HepG2 (cell line): Measurements from ENCODE around the gene TAP1. TPM values are rescaled to one million over a fixed set of nuclear protein-coding genes. Genes with fewer than 3 reads are reported as not detected.

Experiments used
- CBX5 ChIP-seq: sonication (generic); formaldehyde crosslinking; IDR thresholded peaks from 2 replicates; pipeline ENCODE4 v1.4.0; 2020; ENCODE audit warnings: missing genetic modification reagents, borderline replicate concordance
- GMEB2 ChIP-seq: IDR thresholded peaks from 2 replicates; pipeline ENCODE4 v1.6.1; 2016; ENCODE audit warnings: missing biosample characterization, missing genetic modification reagents, low read depth
- HNF4G ChIP-seq, 2 experiments: sonication (generic) in 1 of 2; formaldehyde crosslinking in 1 of 2; IDR thresholded peaks; 2 replicates each; pipeline versions ENCODE4 v1.4.0 to v1.6.1; 2011 to 2020; ENCODE audit warnings: borderline replicate concordance in 2 of 2, low read depth in 2 of 2, mild to moderate bottlenecking in 2 of 2, low read length in 1 of 2, missing genetic modification reagents in 1 of 2, moderate library complexity in 1 of 2
- IKZF5 ChIP-seq: IDR thresholded peaks from 2 replicates; pipeline ENCODE4 v1.6.1; 2018; ENCODE audit warnings: missing genetic modification reagents, mild to moderate bottlenecking, missing compliant biosample characterization
- KIAA2018 ChIP-seq: sonication (generic); formaldehyde crosslinking; IDR thresholded peaks from 2 replicates; pipeline ENCODE4 v1.5.0; 2020; ENCODE audit warnings: mild to moderate bottlenecking, missing genetic modification reagents, borderline replicate concordance
- MAF1 ChIP-seq: sonication (generic); formaldehyde crosslinking; IDR thresholded peaks from 2 replicates; pipeline ENCODE4 v1.5.0; 2020; ENCODE audit warnings: missing genetic modification reagents, borderline replicate concordance
- SKIL ChIP-seq: sonication (generic); formaldehyde crosslinking; IDR thresholded peaks from 2 replicates; pipeline ENCODE4 v1.8.0; 2022; ENCODE audit warnings: missing genetic modification reagents, mild to moderate bottlenecking, moderate library complexity, borderline replicate concordance
- TBX2 ChIP-seq: sonication (generic); formaldehyde crosslinking; IDR thresholded peaks from 2 replicates; pipeline ENCODE4 v1.5.0; 2020; ENCODE audit warnings: missing genetic modification reagents, mild to moderate bottlenecking, borderline replicate concordance
- YY1 ChIP-seq: IDR thresholded peaks from 2 replicates; pipeline ENCODE4 v1.6.1; 2011; ENCODE audit warnings: low read length, low read depth, moderate library complexity, mild to moderate bottlenecking; ENCODE audit not compliant: insufficient read depth, insufficient replicate concordance
- ZNF230 ChIP-seq: sonication (generic); formaldehyde crosslinking; IDR thresholded peaks from 2 replicates; pipeline ENCODE4 v1.4.0; 2020; ENCODE audit warnings: mild to moderate bottlenecking, missing genetic modification reagents
- ZNF274 ChIP-seq: sonication (generic); formaldehyde crosslinking; IDR thresholded peaks from 2 replicates; pipeline ENCODE4 v1.5.1; 2020; ENCODE audit warnings: mild to moderate bottlenecking, missing genetic modification reagents
- ZNF737 ChIP-seq: sonication (generic); formaldehyde crosslinking; IDR thresholded peaks from 2 replicates; pipeline ENCODE4 v1.5.0; 2020; ENCODE audit warnings: missing genetic modification reagents, mild to moderate bottlenecking, borderline replicate concordance
- polyA plus RNA-seq, 8 experiments: library from polyadenylated mRNA; depleted of rRNA in 3 of 8; stranded (reverse) in 7 of 8; unstranded in 1 of 8; fragments of >200 nt; fragmentation: Illumina TruSeq in 4 of 8; extraction: Trizol in 4 of 8; gene quantifications; 2 replicates each; pipeline versions ENCODE4 v1.2.1 to v1.2.3, GENCODE V29; 2011 to 2016; ENCODE audit warnings: low read depth in 4 of 8, missing spikeins in 1 of 8, mixed read lengths in 1 of 8; ENCODE audit not compliant: insufficient read depth in 1 of 8
- total RNA-seq, 5 experiments: library from RNA; depleted of rRNA; stranded (reverse); fragments of >200 nt; fragmentation: Illumina TruSeq; extraction: Trizol; gene quantifications; 2 replicates each; pipeline ENCODE4 v1.2.3, GENCODE V29; 2016; ENCODE audit warnings: low read depth in 1 of 5

Gene TAP1
- total and polyA plus RNA-seq, 2 of the 13 experiments (the other 11 are each of a cell fraction or from before 2014, with no cell fraction given), result 31.2 to 52.2 TPM

GRCh38 chr6:32838114-32838958, 15.2 kb downstream of the TAP1 start, which contains the start of gene TAP2 (continued):
- TF ChIP-seq GMEB2 (CRISPR knock-in tag) (no peak), IKZF5 (CRISPR knock-in tag) (peak; percentile 82), MAF1 (CRISPR knock-in tag) (peak; percentile 83; the same call in 1 of the 2 replicates), CBX5 (CRISPR knock-in tag) (peak; percentile 84; the same call in 1 of the 2 replicates), KIAA2018 (CRISPR knock-in tag) (no peak), ZNF737 (CRISPR knock-in tag) (no peak), ZNF230 (CRISPR knock-in tag) (0 out of 2 replicates have a peak, but pooled peaks have one; percentile 73), YY1 (peak; percentile 72), HNF4G (IDR thresholded peaks at IDR 0.05; ENCODE audit: borderline replicate concordance, low read depth, low read length) (no peak), HNF4G (CRISPR knock-in tag; IDR thresholded peaks at IDR 0.05; ENCODE audit: borderline replicate concordance, low read depth) (0 out of 2 replicates have a peak, but pooled peaks have one; percentile 15), TBX2 (CRISPR knock-in tag) (peak; percentile 49; the same call in 1 of the 2 replicates), SKIL (CRISPR knock-in tag) (no peak), ZNF274 (CRISPR knock-in tag) (peak; percentile 64)
